CD14-positive monocyte (primary cell): ENCODE results near the gene CDH2. TPM values are rescaled to one million over a fixed set of nuclear protein-coding genes. Genes with fewer than 3 reads are reported as not detected.

Source experiments
- DNase-seq, 3 donors: peaks; one replicate each; pipeline ENCODE4 v3.0.0-alpha.2; 2011 to 2022
- H2AFZ ChIP-seq: 2 replicates; pipeline ENCODE4 v1.6.0; 2012; ENCODE audit warnings: mild to moderate bottlenecking, low read depth, low read length, inconsistent platforms; ENCODE audit not compliant: insufficient read depth, poor library complexity, severe bottlenecking
- H3K27ac ChIP-seq, 2 donors: 1 replicate in 1 of 2; 2 replicates in 1 of 2; pipeline ENCODE4 v1.5.1; 2012 to 2013; ENCODE audit warnings: low read length in 2 of 2, control low read depth in 1 of 2, inconsistent platforms in 1 of 2, low read depth in 1 of 2, mild to moderate bottlenecking in 1 of 2
- H3K27me3 ChIP-seq, 2 donors: one replicate each; pipeline versions ENCODE4 v1.6.0 to v1.6.1; 2011 to 2013; ENCODE audit warnings: low read length in 2 of 2; ENCODE audit not compliant: control insufficient read depth in 2 of 2, insufficient read depth in 2 of 2
- H3K36me3 ChIP-seq, 2 donors: replicated peaks in 1 of 2; 1 replicate in 1 of 2; 2 replicates in 1 of 2; pipeline versions ENCODE4 v1.5.1 to v1.6.1; 2012 to 2013; ENCODE audit warnings: low read length in 2 of 2, control low read depth in 1 of 2, inconsistent platforms in 1 of 2, mild to moderate bottlenecking in 1 of 2; ENCODE audit not compliant: insufficient read depth in 2 of 2, control insufficient read depth in 1 of 2
- H3K4me1 ChIP-seq, 2 donors: 1 replicate in 1 of 2; 2 replicates in 1 of 2; pipeline versions ENCODE4 v1.5.1 to v1.6.1; 2012 to 2013; ENCODE audit warnings: low read length in 2 of 2, control low read depth in 1 of 2, inconsistent platforms in 1 of 2, mild to moderate bottlenecking in 1 of 2, moderate library complexity in 1 of 2; ENCODE audit not compliant: insufficient read depth in 2 of 2, control insufficient read depth in 1 of 2
- H3K4me2 ChIP-seq: replicated peaks from 2 replicates; pipeline ENCODE3; 2012; ENCODE audit warnings: low read length, moderate library complexity, mild to moderate bottlenecking; ENCODE audit not compliant: poor library complexity, severe bottlenecking; ENCODE audit errors: extremely low read depth
- H3K4me3 ChIP-seq, 3 experiments: fragments of 200-600 bp in 1 of 3; sonication (generic) in 1 of 3; replicated peaks in 1 of 3; 1 replicate in 2 of 3; 2 replicates in 1 of 3; pipeline ENCODE4 v1.5.1; 2011 to 2013; ENCODE audit warnings: low read length in 3 of 3, mild to moderate bottlenecking in 3 of 3, control low read depth in 2 of 3, low read depth in 2 of 3, inconsistent platforms in 1 of 3, moderate library complexity in 1 of 3
- H3K79me2 ChIP-seq: 2 replicates; pipeline ENCODE4 v1.6.0; 2012; ENCODE audit warnings: mild to moderate bottlenecking, control low read depth, inconsistent platforms, low read length, moderate library complexity; ENCODE audit not compliant: insufficient read depth
- H3K9ac ChIP-seq: 2 replicates; pipeline ENCODE4 v1.6.0; 2017; ENCODE audit warnings: low read length, mild to moderate bottlenecking; ENCODE audit not compliant: insufficient read depth, poor library complexity, severe bottlenecking
- H3K9me3 ChIP-seq, 2 donors: replicated peaks in 1 of 2; 1 replicate in 1 of 2; 2 replicates in 1 of 2; pipeline versions ENCODE4 v1.5.1 to v1.6.1; 2012 to 2013; ENCODE audit warnings: low read length in 2 of 2, control low read depth in 1 of 2; ENCODE audit not compliant: control insufficient read depth in 1 of 2, insufficient read depth in 1 of 2
- H4K20me1 ChIP-seq: 2 replicates; pipeline ENCODE4 v1.6.0; 2012; ENCODE audit warnings: mild to moderate bottlenecking, low read length, control low read depth, moderate library complexity; ENCODE audit not compliant: insufficient read depth
- H3K27ac Mint-ChIP-seq, 7 donors: one replicate each; pipeline ENCODE4 v1.8.0; 2020; ENCODE audit warnings: mild to moderate bottlenecking in 7 of 7, mixed read lengths in 7 of 7, moderate library complexity in 6 of 7, inconsistent platforms in 2 of 7
- H3K27me3 Mint-ChIP-seq, 3 donors: one replicate each; pipeline ENCODE4 v1.8.0; 2021 to 2022; ENCODE audit warnings: low read depth in 3 of 3, mild to moderate bottlenecking in 3 of 3, mixed read lengths in 3 of 3, moderate library complexity in 3 of 3, inconsistent platforms in 1 of 3
- H3K36me3 Mint-ChIP-seq, 2 donors: one replicate each; pipeline ENCODE4 v1.8.0; 2020; ENCODE audit warnings: mixed read lengths in 2 of 2, inconsistent platforms in 1 of 2, mild to moderate bottlenecking in 1 of 2
- H3K4me1 Mint-ChIP-seq: one replicate; pipeline ENCODE4 v1.8.0; 2020; ENCODE audit warnings: mild to moderate bottlenecking, mixed read lengths
- H3K4me3 Mint-ChIP-seq, 2 donors: one replicate each; pipeline ENCODE4 v1.8.0; 2020; ENCODE audit warnings: mild to moderate bottlenecking in 2 of 2, mixed read lengths in 2 of 2, moderate library complexity in 1 of 2
- H3K9me3 Mint-ChIP-seq, 7 donors: one replicate each; pipeline ENCODE4 v1.8.0; 2020 to 2022; ENCODE audit warnings: mixed read lengths in 7 of 7, mild to moderate bottlenecking in 6 of 7, moderate library complexity in 6 of 7, inconsistent platforms in 2 of 7
- WGBS: methylation state at CpG from one replicate; pipeline ENCODE4 v1.1.5; 2013; ENCODE audit warnings: missing lambda C conversion rate; ENCODE audit not compliant: insufficient coverage; 5-methylcytosine and 5-hydroxymethylcytosine counted together
- intact Hi-C, 2 donors: fragments of 100-400 bp; cut with micrococcal nuclease; formaldehyde crosslinking; loops; one replicate each; pipeline versions ENCODE4 v1.15.0 to v1.15.1; 2023
- polyA plus RNA-seq, 3 donors: library from polyadenylated mRNA; depleted of rRNA in 1 of 3; unstranded in 2 of 3; stranded (reverse) in 1 of 3; fragments of 300-500 nt in 2 of 3; fragments of >200 nt in 1 of 3; fragmentation: Illumina TruSeq in 2 of 3; gene quantifications; 1 replicate in 2 of 3; 2 replicates in 1 of 3; pipeline ENCODE4 v1.2.3, GENCODE V29; 2012 to 2021
- TF ChIP-seq, protein P1 (sequence below): fragments of 200-600 bp; IDR thresholded peaks from one replicate; pipeline ENCODE4 v1.8.0; 2022; ENCODE audit warnings: antibody characterized with exemption, mild to moderate bottlenecking

CDH2 gene
- polyA plus RNA-seq, 3 donors = 0.03 to 0.32 (median 0.08) TPM

GRCh38 chr18:28125051-28125450 is 51.9 kb downstream of the CDH2 start:
- no peaks in the 10 kb centered on the region for H3K4me1 Mint-ChIP-seq
- H3K27ac ChIP-seq = no peak overlapping the region
- no peak overlapping the region for H3K4me3 ChIP-seq
- H3K27me3 ChIP-seq = no peaks in the 10 kb centered on the region
- TF ChIP-seq, protein P1, sequence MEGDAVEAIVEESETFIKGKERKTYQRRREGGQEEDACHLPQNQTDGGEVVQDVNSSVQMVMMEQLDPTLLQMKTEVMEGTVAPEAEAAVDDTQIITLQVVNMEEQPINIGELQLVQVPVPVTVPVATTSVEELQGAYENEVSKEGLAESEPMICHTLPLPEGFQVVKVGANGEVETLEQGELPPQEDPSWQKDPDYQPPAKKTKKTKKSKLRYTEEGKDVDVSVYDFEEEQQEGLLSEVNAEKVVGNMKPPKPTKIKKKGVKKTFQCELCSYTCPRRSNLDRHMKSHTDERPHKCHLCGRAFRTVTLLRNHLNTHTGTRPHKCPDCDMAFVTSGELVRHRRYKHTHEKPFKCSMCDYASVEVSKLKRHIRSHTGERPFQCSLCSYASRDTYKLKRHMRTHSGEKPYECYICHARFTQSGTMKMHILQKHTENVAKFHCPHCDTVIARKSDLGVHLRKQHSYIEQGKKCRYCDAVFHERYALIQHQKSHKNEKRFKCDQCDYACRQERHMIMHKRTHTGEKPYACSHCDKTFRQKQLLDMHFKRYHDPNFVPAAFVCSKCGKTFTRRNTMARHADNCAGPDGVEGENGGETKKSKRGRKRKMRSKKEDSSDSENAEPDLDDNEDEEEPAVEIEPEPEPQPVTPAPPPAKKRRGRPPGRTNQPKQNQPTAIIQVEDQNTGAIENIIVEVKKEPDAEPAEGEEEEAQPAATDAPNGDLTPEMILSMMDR = no peak
- H3K4me1 ChIP-seq = no peaks in the 10 kb centered on the region
- H3K27ac Mint-ChIP-seq = no peak overlapping the region
- no peaks in the 10 kb centered on the region for H4K20me1 ChIP-seq
- intact Hi-C loops = no loop called here
- 100% methylated on average over 1 of the region's 3 CpGs for WGBS
- H3K9ac ChIP-seq = no peak overlapping the region
- no peak for DNase-seq
- H3K36me3 ChIP-seq = no peaks in the 10 kb centered on the region
- no peak overlapping the region for H3K4me2 ChIP-seq
- peaks cover 0 to under 1% (median 0%) of the 10 kb centered on the region in 3 donors for H3K27me3 Mint-ChIP-seq
- no peaks in the 10 kb centered on the region for H3K36me3 Mint-ChIP-seq
- H3K79me2 ChIP-seq = no peaks in the 10 kb centered on the region
- no peak overlapping the region for H3K4me3 Mint-ChIP-seq
- H2AFZ ChIP-seq = no peak overlapping the region
- H3K9me3 ChIP-seq = no peaks in the 10 kb centered on the region
- peaks cover 0 to 2% (median 0%) of the 10 kb centered on the region in 7 donors for H3K9me3 Mint-ChIP-seq

DNA sequence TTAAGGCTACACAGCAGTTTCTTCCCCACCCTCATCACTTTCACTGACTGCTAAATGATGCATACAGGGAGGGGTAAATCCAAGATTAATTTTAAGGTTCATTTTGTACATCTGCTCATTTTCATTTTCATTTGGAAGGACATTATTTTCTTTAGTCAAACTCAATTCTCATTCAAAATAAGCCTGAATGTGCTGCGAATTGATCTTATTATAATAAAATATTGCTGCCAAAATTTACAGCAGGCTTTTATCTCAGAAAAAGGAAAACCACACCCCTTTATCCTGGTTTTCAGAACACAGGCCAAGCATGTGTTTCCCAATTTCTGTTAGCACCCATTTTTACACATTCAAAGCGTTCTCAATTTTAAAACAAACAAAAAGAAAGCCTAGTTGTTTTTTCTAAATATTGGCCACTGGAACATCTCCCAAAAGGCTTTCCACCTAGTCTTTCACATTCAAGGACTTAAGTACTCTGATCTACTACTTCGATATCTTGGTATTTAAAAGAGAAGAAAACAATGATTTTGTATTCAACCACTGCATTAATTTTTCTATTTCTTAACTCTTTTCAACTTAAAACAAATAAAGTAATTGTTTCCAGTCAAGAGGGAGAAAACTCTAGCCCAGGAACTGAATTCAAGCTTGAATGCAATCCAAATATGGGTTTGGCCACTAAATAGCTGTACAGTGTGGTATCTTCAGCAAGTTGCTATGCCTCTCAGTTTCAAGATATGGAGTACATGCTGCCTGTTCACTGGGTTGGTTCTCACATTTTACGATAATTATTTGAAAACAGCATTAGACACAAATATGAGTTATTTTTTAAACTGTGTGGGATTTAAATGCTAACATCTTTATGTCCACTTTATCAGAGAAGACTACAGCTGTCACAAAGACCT is 52.5 kb downstream of the CDH2 start:
- H3K4me1 Mint-ChIP-seq = no peaks in the 10 kb centered on the region
- 60% methylated on average over 1 of the region's 4 CpGs for WGBS
- H3K36me3 Mint-ChIP-seq = no peaks in the 10 kb centered on the region
- H3K4me2 ChIP-seq = no peak overlapping the region
- TF ChIP-seq, protein P1 = no peak
- intact Hi-C loops = no loop called here
- peaks cover 0 to 2% (median 0%) of the 10 kb centered on the region in 7 donors for H3K9me3 Mint-ChIP-seq
- no peaks in the 10 kb centered on the region for H3K27me3 Mint-ChIP-seq
- H3K79me2 ChIP-seq = no peaks in the 10 kb centered on the region
- no peaks in the 10 kb centered on the region for H3K4me1 ChIP-seq
- no peak overlapping the region for H3K27ac Mint-ChIP-seq
- H4K20me1 ChIP-seq = no peaks in the 10 kb centered on the region
- no peaks in the 10 kb centered on the region for H3K36me3 ChIP-seq
- H3K27me3 ChIP-seq = no peaks in the 10 kb centered on the region
- H3K27ac ChIP-seq = no peak overlapping the region
- no peak overlapping the region for H3K4me3 ChIP-seq
- no peak overlapping the region for H2AFZ ChIP-seq
- H3K4me3 Mint-ChIP-seq = no peak overlapping the region
- no peak overlapping the region for H3K9ac ChIP-seq
- H3K9me3 ChIP-seq = no peaks in the 10 kb centered on the region
- no peak for DNase-seq
